ENCODE data around the gene SORCS3. TPM values are rescaled to one million over a fixed set of nuclear protein-coding genes. Genes with fewer than 3 reads are reported as not detected.

Gene SORCS3
- total RNA-seq, 1 donor, result 0.27 TPM

DNA sequence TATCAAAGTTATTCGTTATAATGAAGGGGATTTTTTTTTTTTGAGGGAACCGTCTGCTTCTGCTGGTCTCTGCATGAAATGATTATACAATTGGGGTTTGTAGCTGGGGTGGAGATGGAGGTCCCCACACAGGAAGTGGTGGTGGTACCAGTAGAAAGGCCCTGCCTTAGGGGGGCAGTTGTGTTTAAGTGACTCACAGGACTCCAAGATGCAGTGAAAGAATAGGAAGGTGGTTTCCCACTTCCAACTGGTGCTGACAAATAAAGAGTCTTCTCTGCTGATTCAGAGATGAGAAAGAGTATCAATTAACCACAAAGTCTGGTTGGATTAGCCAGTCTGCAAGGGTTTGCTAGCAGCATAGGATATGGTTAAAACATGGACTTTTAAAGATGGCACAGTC is 376.0 kb downstream of the SORCS3 start:
- DNase-seq (ENCODE audit: low read depth), result no peak
- TF ChIP-seq, protein P1, sequence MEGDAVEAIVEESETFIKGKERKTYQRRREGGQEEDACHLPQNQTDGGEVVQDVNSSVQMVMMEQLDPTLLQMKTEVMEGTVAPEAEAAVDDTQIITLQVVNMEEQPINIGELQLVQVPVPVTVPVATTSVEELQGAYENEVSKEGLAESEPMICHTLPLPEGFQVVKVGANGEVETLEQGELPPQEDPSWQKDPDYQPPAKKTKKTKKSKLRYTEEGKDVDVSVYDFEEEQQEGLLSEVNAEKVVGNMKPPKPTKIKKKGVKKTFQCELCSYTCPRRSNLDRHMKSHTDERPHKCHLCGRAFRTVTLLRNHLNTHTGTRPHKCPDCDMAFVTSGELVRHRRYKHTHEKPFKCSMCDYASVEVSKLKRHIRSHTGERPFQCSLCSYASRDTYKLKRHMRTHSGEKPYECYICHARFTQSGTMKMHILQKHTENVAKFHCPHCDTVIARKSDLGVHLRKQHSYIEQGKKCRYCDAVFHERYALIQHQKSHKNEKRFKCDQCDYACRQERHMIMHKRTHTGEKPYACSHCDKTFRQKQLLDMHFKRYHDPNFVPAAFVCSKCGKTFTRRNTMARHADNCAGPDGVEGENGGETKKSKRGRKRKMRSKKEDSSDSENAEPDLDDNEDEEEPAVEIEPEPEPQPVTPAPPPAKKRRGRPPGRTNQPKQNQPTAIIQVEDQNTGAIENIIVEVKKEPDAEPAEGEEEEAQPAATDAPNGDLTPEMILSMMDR (IDR thresholded peaks at IDR 0.05; ENCODE audit: insufficient read depth, low read length), result no peak
- no peak overlapping the region for H3K4me3 ChIP-seq (ENCODE audit: low read depth, low read length)

DNA sequence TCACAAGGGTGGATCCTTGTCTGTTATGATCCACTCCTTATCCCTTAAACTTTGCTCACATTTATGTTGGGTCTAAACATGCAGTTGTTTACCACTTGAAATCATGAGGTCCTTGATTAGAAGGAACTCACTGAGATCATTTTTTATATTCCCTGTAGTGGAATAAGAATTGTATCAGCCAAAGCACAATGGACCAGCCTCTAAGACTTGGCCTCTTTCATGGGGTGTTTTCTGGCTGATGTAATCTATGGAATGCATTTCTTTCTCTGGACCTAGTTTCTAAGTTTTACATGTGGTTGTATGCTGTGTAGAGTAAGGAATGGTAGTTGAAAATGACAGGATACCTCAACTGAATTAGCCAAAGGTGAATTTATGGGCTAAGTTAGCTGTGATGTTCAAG is 376.6 kb downstream of the SORCS3 start:
- TF ChIP-seq, protein P1 (IDR thresholded peaks at IDR 0.05; ENCODE audit: insufficient read depth, low read length), result no peak
- DNase-seq (ENCODE audit: low read depth), result peak; percentile 25
- H3K4me3 ChIP-seq (ENCODE audit: low read depth, low read length), result no peak overlapping the region

DNA sequence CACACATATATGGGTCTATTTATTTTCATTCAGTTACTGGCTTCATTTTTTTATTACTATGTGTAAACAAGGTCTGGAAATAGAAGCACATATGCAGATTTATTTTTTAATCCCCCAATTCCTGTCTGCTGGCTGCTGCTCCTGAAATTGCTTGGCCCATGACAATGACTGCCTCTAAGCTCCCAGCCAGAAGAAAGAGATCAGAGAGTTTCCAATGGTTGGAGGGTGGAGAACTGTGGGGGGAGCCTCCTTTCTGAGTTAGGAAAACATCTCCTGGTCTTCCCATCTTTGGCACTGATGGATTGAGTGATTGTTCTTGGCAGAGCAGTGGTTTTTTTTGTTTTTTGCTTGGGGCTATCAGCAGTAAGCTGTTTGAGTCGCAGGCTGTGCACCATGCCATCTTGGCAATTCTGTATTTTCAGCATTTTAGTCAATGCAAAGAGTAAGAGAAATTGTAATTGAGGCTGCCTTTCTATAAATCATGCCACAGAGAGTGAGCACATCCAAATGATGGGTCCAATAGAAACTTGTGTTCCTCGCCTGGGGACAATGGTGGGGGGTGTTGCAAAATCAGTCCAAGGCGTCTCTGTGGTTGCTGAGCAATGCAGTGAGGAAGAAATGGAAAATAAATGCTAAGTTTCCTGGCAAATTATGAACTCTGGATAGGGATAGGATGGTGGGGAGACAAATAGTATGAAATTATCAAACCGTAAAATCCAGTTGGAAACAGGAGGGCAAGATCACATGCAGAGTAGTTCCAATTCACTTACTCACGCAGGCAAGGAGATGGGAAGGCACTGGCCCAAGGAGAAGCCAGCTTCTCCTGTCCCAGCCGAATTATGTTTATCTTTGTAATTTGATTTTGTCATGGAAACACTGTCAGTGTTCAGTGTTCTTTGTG is 382.4 kb downstream of the SORCS3 start:
- TF ChIP-seq, protein P1 (IDR thresholded peaks at IDR 0.05; ENCODE audit: insufficient read depth, low read length), result no peak
- peak; percentile 20 for DNase-seq (ENCODE audit: low read depth)
- H3K4me3 ChIP-seq (ENCODE audit: low read depth, low read length), result no peak overlapping the region

DNA sequence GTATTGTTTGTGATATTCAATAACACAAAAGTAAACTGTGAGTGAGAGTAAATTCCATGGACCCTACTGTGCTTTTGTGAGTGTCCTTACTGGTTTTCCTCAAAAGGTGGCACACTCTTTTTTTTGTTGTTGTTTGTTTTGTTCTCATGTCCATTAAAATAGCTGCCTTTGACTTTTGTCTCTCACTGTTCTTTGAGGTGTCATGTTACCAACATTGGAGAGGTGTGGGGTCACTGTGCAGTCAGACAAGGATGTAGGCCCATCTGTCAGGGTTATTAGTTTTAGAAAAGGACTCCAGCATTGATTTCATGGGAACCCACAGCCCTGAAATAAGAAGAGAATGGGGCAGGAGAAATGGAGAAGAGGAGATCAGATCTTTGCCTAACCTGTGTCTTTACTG is 383.1 kb downstream of the SORCS3 start:
- H3K4me3 ChIP-seq (ENCODE audit: low read depth, low read length), result no peak overlapping the region
- no peak for DNase-seq (ENCODE audit: low read depth)

DNA sequence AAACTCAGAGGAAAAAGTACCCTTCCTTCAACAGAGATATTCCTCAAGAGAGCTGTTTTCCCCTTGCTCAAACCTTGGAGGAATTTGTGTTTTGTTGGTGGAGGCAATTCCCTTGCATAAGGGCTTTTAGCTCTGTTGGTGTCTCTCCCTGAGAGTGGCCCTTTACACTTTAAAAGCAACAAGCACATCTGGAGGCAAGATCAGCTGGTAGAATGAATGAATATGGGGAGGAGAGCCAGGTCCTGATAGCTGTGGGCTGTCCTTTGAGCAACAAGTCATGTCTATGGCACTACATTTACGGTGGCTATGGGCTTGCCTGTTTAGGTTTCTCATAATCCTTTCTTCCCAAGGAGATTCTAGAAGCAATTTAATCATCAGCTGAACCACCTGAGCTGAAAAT is 384.0 kb downstream of the SORCS3 start:
- H3K4me3 ChIP-seq (ENCODE audit: low read depth, low read length), result no peak overlapping the region
- no peak for DNase-seq (ENCODE audit: low read depth)
- TF ChIP-seq, protein P1 (IDR thresholded peaks at IDR 0.05; ENCODE audit: insufficient read depth, low read length), result no peak

More for the DNA sequence above, 383.1 kb downstream of the SORCS3 start:
- TF ChIP-seq, protein P1 (IDR thresholded peaks at IDR 0.05; ENCODE audit: insufficient read depth, low read length), result no peak

DNA sequence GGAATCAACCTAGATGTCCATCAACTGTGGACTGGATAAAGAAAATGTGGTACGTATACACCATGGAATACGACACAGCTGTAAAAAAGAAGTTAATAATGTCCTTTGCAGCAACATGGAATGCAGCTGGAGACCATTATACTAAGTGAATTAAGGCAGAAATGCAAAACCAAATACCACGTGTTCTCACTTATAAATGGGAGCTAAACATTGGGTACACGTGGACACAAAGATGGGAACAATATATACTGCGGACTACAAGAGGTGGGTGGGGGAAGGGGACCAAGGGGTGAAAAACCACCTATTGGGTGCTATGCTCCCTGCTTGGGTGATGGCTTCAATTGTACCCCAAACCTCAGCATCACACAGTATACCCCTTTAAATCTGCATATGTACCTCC is 385.5 kb downstream of the SORCS3 start:
- no peak for DNase-seq (ENCODE audit: low read depth)
- no peak overlapping the region for H3K4me3 ChIP-seq (ENCODE audit: low read depth, low read length)
- TF ChIP-seq, protein P1 (IDR thresholded peaks at IDR 0.05; ENCODE audit: insufficient read depth, low read length), result no peak

All from fibroblast of the aortic adventitia (primary cell).